HEK293 (cell line): Measurements from ENCODE around the gene RBM7.

Experiments used
- CTCF ChIA-PET: fragments of 350-600 bp; formaldehyde crosslinking; extraction: SDS; loops from one replicate; lab custom pipeline; 2021; ENCODE audit warnings: antibody characterized with exemption; lab: Yijun Ruan, JAX
- POLR2A ChIA-PET: fragments of 300-600 bp; formaldehyde crosslinking; extraction: SDS; loops from one replicate; lab custom pipeline; 2020; ENCODE audit warnings: antibody characterized with exemption, inconsistent platforms; lab: Yijun Ruan, JAX
- H3K27ac ChIP-seq: fragments of 200-500 bp; sonication (Bioruptor generic); 2 replicates; pipeline ENCODE4 v1.5.1; 2014; ENCODE audit warnings: low read depth, low read length, control low read depth, inconsistent platforms; ENCODE audit errors: extremely low read depth
- H3K36me3 ChIP-seq, 2 experiments: fragments of 200-500 bp in 1 of 2; sonication (Bioruptor generic) in 1 of 2; 1 replicate in 1 of 2; 2 replicates in 1 of 2; pipeline ENCODE4 v1.5.1; 2014 to 2017; ENCODE audit warnings: inconsistent platforms in 2 of 2, low read length in 2 of 2; ENCODE audit not compliant: control insufficient read depth in 2 of 2, insufficient read depth in 1 of 2
- H3K4me1 ChIP-seq: fragments of 200-500 bp; sonication (Bioruptor generic); 2 replicates; pipeline ENCODE4 v1.5.1; 2014; ENCODE audit warnings: mild to moderate bottlenecking, low read length, inconsistent platforms; ENCODE audit not compliant: control insufficient read depth, insufficient read depth
- H3K4me3 ChIP-seq: 2 replicates; pipeline ENCODE4 v1.5.1; 2011; ENCODE audit warnings: low read depth, mild to moderate bottlenecking, control low read depth, low read length, moderate library complexity
- H3K9me3 ChIP-seq: fragments of 200-500 bp; sonication (Bioruptor generic); 2 replicates; pipeline ENCODE4 v1.5.1; 2014; ENCODE audit warnings: low read depth, low read length, inconsistent platforms; ENCODE audit not compliant: control insufficient read depth, insufficient read depth
- EGR2 ChIP-seq: fragments of 450-650 bp; formaldehyde crosslinking; IDR thresholded peaks from 2 replicates; pipeline ENCODE4 v1.5.1; 2016; ENCODE audit warnings: low read depth, missing biosample characterization, missing genetic modification characterization
- PBX3 ChIP-seq: sonication (generic); formaldehyde crosslinking; IDR thresholded peaks from 2 replicates; pipeline ENCODE4 v1.8.1; 2022; ENCODE audit warnings: mild to moderate bottlenecking, moderate library complexity, missing genetic modification reagents
- PRDM1 ChIP-seq: fragments of 450-650 bp; formaldehyde crosslinking; IDR thresholded peaks from 2 replicates; pipeline ENCODE4; 2016; ENCODE audit warnings: missing biosample characterization, missing genetic modification characterization
- PRDM4 ChIP-seq: fragments of 450-650 bp; formaldehyde crosslinking; IDR thresholded peaks from 2 replicates; pipeline ENCODE4 v1.5.1; 2017; ENCODE audit warnings: missing biosample characterization, missing genetic modification characterization
- ZFP3 ChIP-seq: fragments of 450-650 bp; formaldehyde crosslinking; IDR thresholded peaks from 2 replicates; pipeline ENCODE4 v1.5.1; 2016; ENCODE audit warnings: low read depth, missing biosample characterization, missing genetic modification characterization
- ZNF211 ChIP-seq: fragments of 450-650 bp; formaldehyde crosslinking; IDR thresholded peaks from 2 replicates; pipeline ENCODE4 v1.5.1; 2016; ENCODE audit warnings: low read depth, missing biosample characterization, missing genetic modification characterization
- ZNF292 ChIP-seq: fragments of 450-650 bp; formaldehyde crosslinking; IDR thresholded peaks from 2 replicates; pipeline ENCODE4 v1.5.1; 2016; ENCODE audit warnings: low read depth, missing biosample characterization, missing genetic modification characterization, borderline replicate concordance
- ZNF341 ChIP-seq: fragments of 450-650 bp; formaldehyde crosslinking; IDR thresholded peaks from 2 replicates; pipeline ENCODE4; 2016; ENCODE audit warnings: low read depth, missing biosample characterization, missing genetic modification characterization
- ZNF416 ChIP-seq: fragments of 450-650 bp; formaldehyde crosslinking; IDR thresholded peaks from 2 replicates; pipeline ENCODE4 v1.5.1; 2016; ENCODE audit warnings: missing biosample characterization, missing genetic modification characterization
- ZNF473 ChIP-seq: fragments of 450-650 bp; formaldehyde crosslinking; IDR thresholded peaks from 2 replicates; pipeline ENCODE4 v1.5.1; 2017; ENCODE audit warnings: missing biosample characterization, missing genetic modification characterization
- ZNF48 ChIP-seq: fragments of 450-650 bp; formaldehyde crosslinking; IDR thresholded peaks from 2 replicates; pipeline ENCODE4 v1.5.1; 2016; ENCODE audit warnings: missing biosample characterization, missing genetic modification characterization
- ZNF549 ChIP-seq: fragments of 450-650 bp; IDR thresholded peaks from 2 replicates; pipeline ENCODE4 v1.5.1; 2018; ENCODE audit warnings: missing biosample characterization, missing genetic modification characterization, mild to moderate bottlenecking, inconsistent platforms, moderate library complexity
- ZNF555 ChIP-seq: fragments of 450-650 bp; formaldehyde crosslinking; conservative IDR thresholded peaks from 2 replicates; pipeline ENCODE4 v1.5.1; 2017; ENCODE audit warnings: missing biosample characterization, mild to moderate bottlenecking, missing genetic modification characterization, inconsistent platforms
- ZNF623 ChIP-seq: fragments of 450-650 bp; formaldehyde crosslinking; IDR thresholded peaks from 2 replicates; pipeline ENCODE4 v1.5.1; 2016; ENCODE audit warnings: missing biosample characterization, missing genetic modification characterization
- TF ChIP-seq, protein P1 (sequence below): fragments of 450-650 bp; formaldehyde crosslinking; IDR thresholded peaks from 2 replicates; pipeline ENCODE4 v1.5.1; 2017; ENCODE audit warnings: missing biosample characterization, missing genetic modification characterization

RBM7 gene

DNA sequence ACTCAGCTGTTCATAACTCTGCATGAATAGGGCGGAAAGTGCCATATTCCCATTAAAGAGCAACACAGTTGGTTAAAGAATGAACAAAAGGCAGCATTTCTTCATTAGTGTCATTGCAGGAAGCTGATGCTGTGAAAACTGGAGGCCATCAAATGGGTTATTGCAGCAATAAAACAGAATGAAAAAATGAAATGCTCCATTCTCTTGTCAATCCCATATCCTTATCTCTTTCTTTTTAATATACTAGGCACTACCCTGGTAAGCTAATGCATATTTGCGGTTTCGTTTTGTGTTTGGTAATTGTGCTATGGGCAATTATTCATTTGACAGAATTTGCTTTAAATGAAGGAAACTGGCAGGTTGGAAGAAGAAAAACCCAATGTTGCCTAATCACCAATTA, 25.4 kb upstream of the RBM7 start:
- POLR2A ChIA-PET: interaction anchor here (0.6 kb wide), 1 partner anchor 32 kb away, joined by 4 read pairs; no protein-coding TSS in a partner anchor
- Histone ChIP-seq H3K9me3 (no peaks in the 10 kb centered on the region), H3K4me1 (no peaks in the 10 kb centered on the region), H3K27ac (no peak overlapping the region), H3K36me3 (no peaks in the 10 kb centered on the region), H3K4me3 (no peak overlapping the region)
- CTCF ChIA-PET: interaction anchor here (0.7 kb wide), 1 partner anchor 315 kb away, joined by 4 read pairs; no protein-coding TSS in a partner anchor
- TF ChIP-seq ZNF555 (tag by site-specific recombination): no peak
- TF ChIP-seq, protein P1, sequence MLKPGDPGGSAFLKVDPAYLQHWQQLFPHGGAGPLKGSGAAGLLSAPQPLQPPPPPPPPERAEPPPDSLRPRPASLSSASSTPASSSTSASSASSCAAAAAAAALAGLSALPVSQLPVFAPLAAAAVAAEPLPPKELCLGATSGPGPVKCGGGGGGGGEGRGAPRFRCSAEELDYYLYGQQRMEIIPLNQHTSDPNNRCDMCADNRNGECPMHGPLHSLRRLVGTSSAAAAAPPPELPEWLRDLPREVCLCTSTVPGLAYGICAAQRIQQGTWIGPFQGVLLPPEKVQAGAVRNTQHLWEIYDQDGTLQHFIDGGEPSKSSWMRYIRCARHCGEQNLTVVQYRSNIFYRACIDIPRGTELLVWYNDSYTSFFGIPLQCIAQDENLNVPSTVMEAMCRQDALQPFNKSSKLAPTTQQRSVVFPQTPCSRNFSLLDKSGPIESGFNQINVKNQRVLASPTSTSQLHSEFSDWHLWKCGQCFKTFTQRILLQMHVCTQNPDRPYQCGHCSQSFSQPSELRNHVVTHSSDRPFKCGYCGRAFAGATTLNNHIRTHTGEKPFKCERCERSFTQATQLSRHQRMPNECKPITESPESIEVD: no peak
- TF ChIP-seq ZNF292 (tag by site-specific recombination): no peak
- TF ChIP-seq EGR2 (tag by site-specific recombination): no peak
- no peak for TF ChIP-seq ZNF211
- TF ChIP-seq ZNF48 (tag by site-specific recombination): no peak
- TF ChIP-seq ZNF416: no peak
- no peak for TF ChIP-seq ZNF341 (tag by site-specific recombination)
- no peak for TF ChIP-seq PBX3 (CRISPR knock-in tag)
- TF ChIP-seq, all 188 proteins: peak for 0

DNA sequence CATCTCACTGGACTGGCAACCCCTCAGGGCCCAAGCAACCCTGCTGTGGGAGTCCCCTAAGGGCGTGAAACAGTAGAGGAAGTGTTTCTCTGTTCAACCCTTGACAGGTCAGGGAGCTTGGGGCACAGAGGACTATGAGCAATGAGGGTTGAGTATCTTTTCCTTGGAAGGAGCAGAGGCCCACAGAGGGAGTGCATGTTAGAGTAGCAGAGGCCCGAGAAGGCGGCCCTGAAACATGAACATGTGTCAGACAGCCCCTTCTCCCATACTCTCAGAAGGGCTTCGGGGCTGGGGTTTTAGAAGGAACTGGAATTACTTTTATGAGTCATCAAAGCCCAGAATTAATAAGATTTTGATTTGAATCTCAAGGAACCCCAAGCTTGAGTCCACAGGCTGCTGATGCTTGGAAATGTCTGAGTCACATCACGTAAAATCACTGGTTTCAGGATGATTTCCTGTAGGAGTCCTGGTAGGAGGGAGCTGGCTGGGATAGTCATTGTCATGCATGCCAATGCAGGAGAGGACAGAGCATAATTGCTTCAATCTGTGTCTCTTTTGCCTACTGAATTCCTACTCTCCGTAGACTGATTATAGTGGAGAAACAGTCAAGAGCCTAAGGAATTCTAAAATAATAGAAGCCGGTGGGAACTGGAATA, 22.7 kb upstream of the RBM7 start:
- Histone ChIP-seq H3K4me3 (no peak overlapping the region), H3K36me3 (no peaks in the 10 kb centered on the region), H3K27ac (no peak overlapping the region), H3K9me3 (no peaks in the 10 kb centered on the region), H3K4me1 (no peaks in the 10 kb centered on the region)
- ChIA-PET POLR2A (no interaction called here), CTCF (interaction anchor here (0.6 kb wide), 1 partner anchor 101 kb away, joined by 5 read pairs; no protein-coding TSS in a partner anchor)
- no peak for TF ChIP-seq PRDM1 (tag by site-specific recombination)

DNA sequence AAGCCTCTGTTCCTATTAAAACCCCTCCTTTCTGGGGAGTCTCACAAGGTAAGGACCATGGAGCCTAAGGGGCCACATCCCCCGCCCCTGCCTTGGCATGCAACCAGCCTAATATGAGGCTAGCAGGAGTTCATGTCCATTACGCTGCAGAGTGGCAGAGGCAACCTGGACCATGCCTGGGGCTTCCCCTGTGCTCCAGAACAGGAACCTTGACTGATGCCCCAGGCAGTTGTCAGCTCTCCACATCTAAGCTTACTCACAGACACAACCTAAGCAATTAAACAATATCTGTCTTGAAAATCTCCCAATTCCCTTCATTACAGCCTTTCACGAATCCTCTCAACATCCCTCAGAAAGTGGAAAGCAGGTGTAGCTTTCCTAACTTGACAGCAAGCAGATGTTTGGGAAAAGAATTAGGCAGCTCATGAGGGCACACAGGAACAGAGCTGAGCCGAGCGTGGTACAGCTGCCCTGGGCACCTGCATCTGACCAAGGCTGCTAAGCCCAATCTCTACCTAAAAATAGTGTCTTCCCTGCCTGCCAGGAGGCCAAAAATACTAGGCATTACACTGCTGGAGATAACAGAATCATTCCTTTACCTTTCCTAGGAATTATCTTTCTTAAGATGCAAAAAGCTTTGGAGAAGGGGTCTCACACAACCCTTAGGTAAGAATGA, 20.9 kb upstream of the RBM7 start:
- no peaks in the 10 kb centered on the region for H3K9me3 ChIP-seq
- no peak overlapping the region for H3K27ac ChIP-seq
- no peaks in the 10 kb centered on the region for H3K36me3 ChIP-seq
- CTCF ChIA-PET: interaction anchor here (0.6 to 1.1 kb wide), 3 partner anchors 19 to 39 kb away, joined by 3 to 4 read pairs (median 3); no protein-coding TSS in a partner anchor
- no peak for TF ChIP-seq PRDM4 (tag by site-specific recombination)
- no peak for TF ChIP-seq ZFP3
- no peak for TF ChIP-seq ZNF473 (tag by site-specific recombination)
- TF ChIP-seq ZNF549 (tag by site-specific recombination): no peak
- no peak for TF ChIP-seq ZNF623 (tag by site-specific recombination)
- H3K4me1 ChIP-seq: no peaks in the 10 kb centered on the region
- no peak overlapping the region for H3K4me3 ChIP-seq
- POLR2A ChIA-PET: no interaction called here
